Spinal cord (tissue), 10 donors: Measurements from ENCODE around the gene DNAJC6. TPM values are rescaled to one million over a fixed set of nuclear protein-coding genes. Genes with fewer than 3 reads are reported as not detected.
"Not testable (repeated sequence)": the region's sequence is repeated elsewhere in the genome, so short reads cannot be mapped to it uniquely, and the experiment has no call there.

Source experiments
- DNase-seq, 6 donors: peaks; one replicate each; pipeline versions ENCODE4 v3.0.0 to v3.0.0-alpha.2; 2013 to 2015; ENCODE audit warnings: low spot score in 6 of 6, low read depth in 4 of 6
- H3K27ac ChIP-seq: one replicate; pipeline ENCODE4 v1.5.1; 2013; ENCODE audit warnings: low read depth, low read length, control low read depth
- H3K27me3 ChIP-seq: one replicate; pipeline ENCODE4 v1.6.1; 2013; ENCODE audit warnings: low read length; ENCODE audit not compliant: control insufficient read depth, insufficient read depth
- H3K36me3 ChIP-seq: one replicate; pipeline ENCODE4 v1.6.1; 2013; ENCODE audit warnings: low read length; ENCODE audit not compliant: control insufficient read depth, insufficient read depth
- H3K4me1 ChIP-seq: one replicate; pipeline ENCODE4 v1.6.1; 2013; ENCODE audit warnings: low read length; ENCODE audit not compliant: control insufficient read depth, insufficient read depth
- H3K4me3 ChIP-seq: one replicate; pipeline ENCODE4 v1.5.1; 2013; ENCODE audit warnings: low read depth, low read length, control low read depth
- H3K9me3 ChIP-seq: one replicate; pipeline ENCODE4 v1.6.1; 2013; ENCODE audit warnings: low read length; ENCODE audit not compliant: control insufficient read depth, insufficient read depth
- WGBS: methylation state at CpG from one replicate; pipeline ENCODE4 v1.1.5; 2013; ENCODE audit warnings: missing lambda C conversion rate; ENCODE audit not compliant: insufficient coverage; 5-methylcytosine and 5-hydroxymethylcytosine counted together
- polyA plus RNA-seq, 2 donors: library from polyadenylated mRNA; unstranded; fragments of 120-200 nt; gene quantifications; one replicate each; pipeline ENCODE4 v1.2.1, GENCODE V29; 2013; ENCODE audit not compliant: insufficient read length in 2 of 2
- total RNA-seq, 2 donors: library from RNA; depleted of rRNA in 1 of 2; stranded (reverse); fragments of 120-200 nt in 1 of 2; fragments of >200 nt in 1 of 2; gene quantifications; one replicate each; pipeline versions ENCODE4 v1.2.3 to v1.2.4, GENCODE V29; 2013 to 2014
- donor health status: healthy.

DNAJC6 gene
- total and polyA plus RNA-seq, 4 donors, result 34.5 to 158 (median 116) TPM

GRCh38 chr1:65443647-65444046, 134.3 kb downstream of the DNAJC6 start:
- no CpG with 5 or more reads among the region's 2 CpGs for WGBS
- Histone ChIP-seq H3K4me3 (no peak overlapping the region), H3K4me1 (no peaks in the 10 kb centered on the region), H3K27ac (no peak overlapping the region), H3K27me3 (no peaks in the 10 kb centered on the region), H3K9me3 (no peaks in the 10 kb centered on the region), H3K36me3 (no peaks in the 10 kb centered on the region)
- DNase-seq, result no peak

- Histone ChIP-seq H3K27me3 (no peaks in the 10 kb centered on the region), H3K27ac (no peak overlapping the region), H3K4me3 (no peak overlapping the region), H3K36me3 (no peaks in the 10 kb centered on the region), H3K4me1 (no peaks in the 10 kb centered on the region), H3K9me3 (peaks cover 2% of the 10 kb centered on the region)
- no peak for DNase-seq
- WGBS, result no CpG with 5 or more reads among the region's 5 CpGs
These were observed 134.8 kb downstream of the DNAJC6 start for GRCh38 chr1:65444128-65444640.

DNA sequence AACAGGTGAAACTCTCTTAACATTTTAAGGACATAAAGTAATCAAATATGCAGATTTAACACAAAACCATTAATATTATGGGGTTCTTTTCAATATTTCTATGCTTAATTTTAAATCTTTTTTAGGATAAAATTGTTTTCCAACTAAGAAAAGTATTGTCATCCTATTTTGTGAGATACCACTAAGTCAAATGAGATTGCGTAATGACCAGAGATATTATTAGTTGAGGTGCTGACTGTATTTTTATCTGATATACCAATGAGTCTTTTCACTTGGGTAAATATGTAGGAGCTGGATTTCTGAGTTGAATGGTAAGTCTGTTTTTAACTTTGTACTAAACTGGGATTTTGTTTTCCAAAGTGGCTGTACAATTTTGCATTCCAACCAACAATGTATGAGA, 136.5 kb downstream of the DNAJC6 start:
- H3K4me3 ChIP-seq, result no peak overlapping the region
- H3K36me3 ChIP-seq, result no peaks in the 10 kb centered on the region
- no peaks in the 10 kb centered on the region for H3K4me1 ChIP-seq
- DNase-seq, result no peak
- H3K27ac ChIP-seq, result no peak overlapping the region
- WGBS, result no CpG with 5 or more reads among the region's 1 CpG
- H3K27me3 ChIP-seq, result no peaks in the 10 kb centered on the region
- peaks cover 2% of the 10 kb centered on the region for H3K9me3 ChIP-seq

GRCh38 chr1:65449214-65449823, 140.0 kb downstream of the DNAJC6 start:
- 90% methylated on average over 3 of the region's 4 CpGs for WGBS
- DNase-seq, result no peak
- Histone ChIP-seq H3K4me3 (no peak overlapping the region), H3K4me1 (no peaks in the 10 kb centered on the region), H3K27me3 (no peaks in the 10 kb centered on the region), H3K36me3 (no peaks in the 10 kb centered on the region), H3K9me3 (peaks cover 2% of the 10 kb centered on the region), H3K27ac (no peak overlapping the region)

- not testable (repeated sequence) for H3K4me1 ChIP-seq, H3K4me3 ChIP-seq, H3K27ac ChIP-seq, H3K27me3 ChIP-seq, H3K36me3 ChIP-seq, DNase-seq, H3K9me3 ChIP-seq
- WGBS, result 96% methylated on average over 5 of the region's 10 CpGs
These were observed 146.3 kb downstream of the DNAJC6 start for GRCh38 chr1:65455678-65456077.

DNA sequence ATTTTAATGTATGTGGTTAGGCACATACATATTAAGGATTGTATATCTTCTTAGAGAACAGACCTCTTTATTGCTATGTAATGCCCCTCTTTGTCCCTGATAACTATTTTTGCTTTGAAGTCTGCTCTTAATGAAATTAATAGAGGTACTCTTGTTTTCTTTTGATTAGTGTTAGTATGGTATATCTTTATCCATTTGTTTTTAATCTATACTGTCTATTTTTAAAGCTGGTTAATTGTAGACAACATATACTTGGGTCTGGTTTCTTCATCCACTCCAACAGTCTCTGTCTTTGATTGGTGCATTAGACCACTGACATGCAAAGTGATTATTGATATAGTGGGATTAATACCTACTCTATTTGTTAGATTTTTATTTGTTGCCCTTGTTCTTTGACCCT, 147.1 kb downstream of the DNAJC6 start:
- H3K36me3 ChIP-seq, result no peaks in the 10 kb centered on the region
- no peak for DNase-seq
- H3K4me1 ChIP-seq, result no peaks in the 10 kb centered on the region
- no peaks in the 10 kb centered on the region for H3K9me3 ChIP-seq
- H3K27me3 ChIP-seq, result no peaks in the 10 kb centered on the region
- H3K4me3 ChIP-seq, result no peak overlapping the region
- H3K27ac ChIP-seq, result no peak overlapping the region

GRCh38 chr1:65457868-65458267, 148.5 kb downstream of the DNAJC6 start:
- H3K27me3 ChIP-seq, result no peaks in the 10 kb centered on the region
- no peak overlapping the region for H3K27ac ChIP-seq
- no peak for DNase-seq
- H3K4me1 ChIP-seq, result no peaks in the 10 kb centered on the region
- no peak overlapping the region for H3K4me3 ChIP-seq
- no peaks in the 10 kb centered on the region for H3K9me3 ChIP-seq
- H3K36me3 ChIP-seq, result no peaks in the 10 kb centered on the region

DNA sequence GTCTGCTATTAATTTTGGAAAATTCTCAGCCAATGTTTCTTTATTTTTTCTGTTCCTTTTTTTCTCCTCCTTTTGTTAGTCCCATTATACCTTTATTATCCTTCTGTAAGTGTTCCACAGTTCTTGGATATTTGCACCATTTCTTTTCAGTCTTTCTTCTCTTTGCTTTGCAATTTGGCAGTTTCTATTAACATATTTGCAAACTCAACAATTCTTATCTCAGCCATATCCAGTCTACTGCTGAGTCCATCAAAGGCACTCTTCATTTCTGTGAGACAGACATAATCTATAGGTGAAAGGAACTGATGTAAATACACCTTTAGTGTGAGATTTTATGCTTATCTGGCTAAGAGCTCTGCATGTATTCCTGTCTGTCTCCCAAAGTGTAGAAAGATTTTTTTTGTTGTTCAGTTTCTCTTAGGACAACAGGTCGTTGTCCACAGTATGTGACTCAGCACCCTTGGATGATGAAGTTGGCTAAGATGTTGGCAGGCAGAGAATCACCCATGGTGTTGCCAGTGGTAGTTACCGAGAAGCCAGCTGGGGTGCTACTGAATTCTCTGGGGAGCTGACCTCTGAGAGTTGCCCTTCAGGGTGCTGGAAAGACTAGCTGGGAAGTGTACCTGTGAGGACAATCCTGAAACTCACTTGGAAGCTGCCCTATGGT, 149.5 kb downstream of the DNAJC6 start:
- no peaks in the 10 kb centered on the region for H3K9me3 ChIP-seq
- H3K36me3 ChIP-seq, result no peaks in the 10 kb centered on the region
- no peaks in the 10 kb centered on the region for H3K4me1 ChIP-seq
- no peak overlapping the region for H3K4me3 ChIP-seq
- H3K27me3 ChIP-seq, result no peaks in the 10 kb centered on the region
- 89% methylated on average over 2 of the region's 2 CpGs for WGBS
- no peak overlapping the region for H3K27ac ChIP-seq
- no peak for DNase-seq

DNA sequence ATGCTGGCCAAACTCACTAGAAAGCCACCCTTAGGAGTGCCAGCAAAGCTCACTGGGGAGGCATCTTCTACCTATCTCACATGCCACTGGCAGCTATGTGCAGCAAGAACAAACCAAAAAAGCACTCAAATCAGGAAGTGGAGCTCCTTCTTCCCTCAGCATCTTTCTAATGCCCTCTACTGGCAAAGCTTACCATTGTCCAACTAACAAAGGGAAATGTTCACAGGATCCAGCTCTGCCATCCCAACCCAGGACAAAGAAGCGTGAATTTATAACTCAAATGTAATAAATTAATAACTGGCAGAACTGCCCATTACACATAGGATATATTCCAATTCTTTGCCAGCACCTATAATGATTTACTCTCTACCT, 150.0 kb downstream of the DNAJC6 start:
- no CpG with 5 or more reads among the region's 1 CpG for WGBS
- no peaks in the 10 kb centered on the region for H3K36me3 ChIP-seq
- peak in 1 of 6 donors; percentile 39 for DNase-seq
- H3K27me3 ChIP-seq, result no peaks in the 10 kb centered on the region
- H3K4me1 ChIP-seq, result no peaks in the 10 kb centered on the region
- H3K27ac ChIP-seq, result no peak overlapping the region
- H3K4me3 ChIP-seq, result no peak overlapping the region
- H3K9me3 ChIP-seq, result no peaks in the 10 kb centered on the region
